ENCODE results near the gene ST7L.

Gene ST7L

GRCh38 chr1:112517646-112518045 is 101.3 kb downstream of the ST7L start:
- DNase-seq (ENCODE audit: low spot score): no peak

DNA sequence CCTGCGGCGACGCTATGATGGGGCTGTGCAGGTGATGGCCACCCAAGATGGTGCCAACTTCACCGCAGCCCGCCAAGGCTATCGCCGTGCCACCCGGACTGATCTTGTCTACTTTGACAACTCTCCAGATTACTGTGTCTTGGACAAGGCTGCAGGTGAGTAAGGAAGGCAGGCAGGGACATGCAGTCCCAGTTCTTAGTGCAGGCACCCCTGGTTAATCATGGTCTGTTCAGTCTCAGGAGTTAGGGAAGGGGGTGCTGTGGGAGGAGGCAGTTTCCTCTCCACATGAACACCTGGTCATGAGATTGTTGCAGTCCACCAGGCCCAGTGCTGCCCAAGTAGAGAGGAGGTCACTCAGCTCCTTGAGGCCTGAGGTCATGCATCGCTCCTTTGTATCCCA is 101.7 kb downstream of the ST7L start:
- DNase-seq (ENCODE audit: low spot score): no peak

GRCh38 chr1:112516141-112516540 is 102.8 kb downstream of the ST7L start:
- no peak for DNase-seq (ENCODE audit: low spot score)

DNA sequence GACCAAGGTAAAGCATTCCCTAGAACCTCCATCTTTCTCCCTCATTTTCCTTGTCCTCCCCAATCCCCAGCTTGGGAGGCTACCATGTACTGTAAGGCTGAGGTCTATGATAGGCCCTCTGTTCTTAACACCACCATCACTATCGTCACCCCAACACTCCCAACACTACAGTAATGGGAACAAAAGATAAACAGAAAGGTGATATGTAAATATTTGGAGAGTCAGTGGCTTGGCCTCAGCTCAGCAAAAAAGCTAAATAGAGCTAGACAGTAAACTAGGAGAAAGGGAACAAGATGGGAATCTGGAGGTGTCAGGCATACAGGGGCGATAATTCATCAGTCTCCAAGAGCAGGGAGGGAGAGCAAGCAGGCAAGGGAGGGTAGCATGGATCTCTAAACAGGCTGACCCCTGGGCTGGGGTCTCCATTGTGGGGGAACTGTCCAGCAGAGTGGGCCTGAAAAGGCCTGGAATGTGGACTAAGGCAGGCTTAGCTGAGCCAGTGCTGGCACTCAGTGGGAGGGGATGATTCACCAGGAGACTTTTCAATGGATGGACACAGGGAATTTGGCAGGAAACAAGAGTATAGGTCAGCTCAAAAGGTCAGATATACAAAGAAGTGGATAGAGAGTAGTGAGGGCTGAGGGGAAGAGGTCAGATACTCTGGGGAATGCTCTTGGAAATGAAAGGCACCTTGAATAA is 103.5 kb downstream of the ST7L start:
- DNase-seq (ENCODE audit: low spot score): no peak

DNA sequence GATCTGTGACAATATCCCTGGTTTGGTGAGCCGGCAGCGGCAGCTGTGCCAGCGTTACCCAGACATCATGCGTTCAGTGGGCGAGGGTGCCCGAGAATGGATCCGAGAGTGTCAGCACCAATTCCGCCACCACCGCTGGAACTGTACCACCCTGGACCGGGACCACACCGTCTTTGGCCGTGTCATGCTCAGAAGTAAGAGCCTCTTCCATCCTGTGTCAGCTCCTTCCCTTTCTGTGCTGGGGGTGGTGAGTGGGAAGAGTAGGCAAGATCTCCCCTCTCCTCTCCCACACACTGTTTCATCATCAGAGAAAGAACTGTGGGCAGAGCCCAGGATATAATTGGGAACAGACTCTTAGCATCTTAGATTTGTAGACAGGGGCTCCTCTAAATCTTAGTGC is 104.0 kb downstream of the ST7L start:
- DNase-seq (ENCODE audit: low spot score): no peak

GRCh38 chr1:112513112-112513870 is 105.7 kb downstream of the ST7L start:
- no peak for DNase-seq (ENCODE audit: low spot score)

DNA sequence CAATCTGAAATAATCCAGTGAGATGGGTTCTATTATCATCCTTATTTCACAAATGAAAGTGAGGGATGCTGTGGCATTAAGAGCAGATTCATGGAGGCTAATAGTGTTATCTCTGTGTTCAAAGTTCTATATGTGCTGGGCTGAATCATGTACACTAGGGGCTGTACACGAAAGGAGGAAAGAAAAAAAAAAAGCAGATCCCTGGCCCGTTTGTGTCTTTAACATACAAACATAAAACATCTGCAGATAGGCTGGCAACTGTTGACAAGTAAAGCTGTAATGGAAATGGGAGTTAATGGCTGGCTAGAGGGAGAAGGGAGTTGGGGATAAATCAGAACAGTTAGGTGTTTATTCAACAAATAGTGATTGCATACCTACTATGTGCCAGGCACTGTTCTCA is 107.0 kb downstream of the ST7L start:
- no peak for DNase-seq (ENCODE audit: low spot score)

GRCh38 chr1:112510340-112510739 is 108.6 kb downstream of the ST7L start:
- DNase-seq (ENCODE audit: low spot score): no peak

- DNase-seq (ENCODE audit: low spot score): no peak
These were observed 109.2 kb downstream of the ST7L start for GRCh38 chr1:112509660-112510178.

GRCh38 chr1:112509005-112509659 is 109.8 kb downstream of the ST7L start:
- no peak for DNase-seq (ENCODE audit: low spot score)

DNA sequence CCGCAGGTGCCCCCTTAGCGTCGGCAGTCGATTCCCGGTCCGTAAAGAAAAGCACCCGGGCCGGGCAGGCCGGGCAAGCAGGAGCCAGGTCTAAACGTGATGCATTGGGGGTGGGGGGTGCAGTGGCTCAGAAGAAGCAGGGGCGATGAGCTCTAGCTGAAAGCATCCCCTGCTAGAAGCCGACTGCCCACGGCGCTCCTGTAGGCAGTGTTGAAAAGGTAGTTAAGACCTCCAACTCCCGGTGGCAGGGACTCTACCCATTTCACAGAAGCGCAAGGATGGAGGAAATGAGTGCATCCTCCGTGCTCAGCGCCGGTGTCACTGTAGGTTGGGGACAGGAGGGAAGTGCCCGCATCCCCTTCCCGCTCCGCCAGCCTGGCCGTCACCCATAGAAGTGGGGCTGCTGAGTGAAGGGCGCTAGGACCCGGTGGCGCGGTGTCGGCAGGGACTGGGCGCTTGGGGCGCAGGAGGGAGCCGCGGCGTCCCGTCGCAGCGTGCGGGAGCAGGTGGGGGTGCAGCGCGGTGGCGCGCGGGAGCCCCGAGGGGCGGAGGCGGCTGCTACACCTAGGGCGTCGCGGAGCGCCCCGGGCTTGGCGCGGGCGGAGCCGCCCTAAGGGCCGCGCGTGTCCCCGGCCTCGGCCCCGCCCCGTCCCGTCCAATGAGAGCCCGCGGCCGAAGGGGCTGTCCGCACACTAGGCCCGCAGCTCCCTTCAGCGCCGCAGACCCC is 110.5 kb downstream of the ST7L start, which contains the start of gene WNT2B:
Gene WNT2B, plus strand, starts transcription at position 688 of the 727 bp plus-strand sequence. CDS start 298 bp downstream, outside the sequence.
- DNase-seq (ENCODE audit: low spot score): no peak

DNA sequence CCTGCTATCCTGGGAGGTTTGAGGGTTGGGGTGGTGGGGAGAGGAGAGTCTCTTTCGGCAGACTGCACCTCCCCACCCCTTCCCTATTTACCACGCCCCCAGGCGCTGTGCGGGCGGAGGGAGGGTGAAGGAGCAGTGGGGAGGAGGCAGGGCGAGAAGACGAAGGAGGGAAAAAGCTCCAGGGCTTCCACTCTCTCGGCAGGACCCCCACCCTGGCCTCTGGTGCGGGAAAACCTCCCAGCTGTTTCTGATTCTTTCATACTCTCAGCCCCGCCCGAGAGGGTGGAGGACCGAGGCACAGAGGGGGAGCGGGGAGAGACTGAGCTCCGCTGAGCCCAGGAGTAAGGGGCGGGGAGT is 111.0 kb downstream of the ST7L start:
- DNase-seq (ENCODE audit: low spot score): no peak

DNA sequence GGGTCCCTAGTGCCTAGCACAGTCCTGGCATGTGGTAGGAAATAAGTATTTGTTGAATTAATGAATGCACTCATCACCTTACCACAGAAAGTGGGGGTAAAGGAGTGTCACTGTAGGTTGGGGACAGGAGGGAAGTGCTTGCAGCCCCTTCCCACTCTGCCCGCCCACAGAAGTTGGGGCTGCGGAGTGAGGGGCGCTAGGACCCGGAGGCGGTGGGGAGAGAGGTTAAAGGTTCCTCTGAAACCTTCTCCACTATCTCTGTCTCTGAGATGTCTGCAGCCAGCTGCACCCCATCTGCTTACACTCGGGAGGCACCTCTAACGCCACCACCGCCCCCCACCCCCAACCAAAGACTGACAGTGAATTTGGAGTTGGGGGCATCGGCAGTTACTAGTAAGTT is 111.6 kb downstream of the ST7L start:
- no peak for DNase-seq (ENCODE audit: low spot score)

DNA sequence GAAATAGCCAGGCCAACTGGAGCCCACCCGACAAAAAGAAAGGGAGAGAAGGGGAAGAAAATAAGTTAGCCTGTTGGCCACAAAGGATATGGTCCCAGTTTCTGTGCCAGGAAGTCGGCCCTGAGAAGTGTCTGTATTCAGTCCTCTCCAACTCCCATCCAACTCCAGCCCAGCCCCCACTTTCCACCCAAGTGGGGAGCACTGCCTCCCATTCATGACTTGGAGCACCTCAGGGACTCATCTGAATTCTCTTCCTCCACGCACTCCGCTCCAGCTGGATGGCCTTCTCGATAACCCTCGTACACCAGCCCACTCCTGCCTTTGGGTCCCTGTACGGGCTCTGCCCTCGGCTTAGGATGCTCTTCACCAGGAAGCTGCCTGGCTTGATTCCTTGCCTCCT is 112.2 kb downstream of the ST7L start:
- DNase-seq (ENCODE audit: low spot score): no peak

- DNase-seq (ENCODE audit: low spot score): no peak
These were observed 112.6 kb downstream of the ST7L start for GRCh38 chr1:112506306-112506705.

DNA sequence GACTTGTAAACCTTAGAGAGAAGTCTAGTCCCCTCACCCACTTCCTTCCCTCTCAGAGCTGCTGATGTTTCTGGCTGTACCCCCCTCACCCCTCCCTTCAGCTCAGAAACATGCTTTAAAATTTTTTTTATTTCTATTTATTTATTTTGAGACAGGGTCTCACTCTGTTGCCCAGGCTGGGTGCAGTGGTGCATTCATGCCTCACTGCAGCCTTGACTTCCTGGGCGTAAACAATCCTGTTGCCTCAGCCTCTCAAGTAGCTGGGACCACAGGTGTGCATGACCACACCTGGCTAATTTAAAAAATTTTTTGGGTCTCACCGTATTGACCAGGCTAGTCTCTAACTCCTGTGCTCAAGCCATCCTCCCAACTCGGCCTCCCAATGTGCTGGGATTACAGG is 113.1 kb downstream of the ST7L start:
- no peak for DNase-seq (ENCODE audit: low spot score)

DNA sequence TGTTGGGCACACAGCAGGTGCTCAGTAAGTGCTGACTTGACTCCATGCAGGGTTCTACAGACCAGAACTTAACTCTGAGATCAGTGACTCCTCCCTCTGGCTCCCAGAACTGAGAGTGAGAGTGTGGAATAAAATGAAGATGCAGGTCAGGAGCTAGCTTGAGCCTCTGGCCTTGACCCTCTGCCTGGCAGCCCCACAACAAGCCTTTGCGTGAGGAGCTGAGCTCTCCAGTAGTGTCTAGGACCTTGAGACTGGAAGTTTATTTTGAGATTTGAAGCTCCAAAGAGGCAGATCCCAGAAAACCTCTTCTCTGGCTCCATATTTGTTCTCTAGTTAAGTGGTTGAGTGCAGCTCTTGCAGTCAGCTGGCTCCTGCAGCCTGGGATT is 113.5 kb downstream of the ST7L start:
- no peak for DNase-seq (ENCODE audit: low spot score)

- DNase-seq (ENCODE audit: low spot score): no peak
These were observed 114.1 kb downstream of the ST7L start for GRCh38 chr1:112504661-112505399.

- no peak for DNase-seq (ENCODE audit: low spot score)
These were observed 114.8 kb downstream of the ST7L start for GRCh38 chr1:112504001-112504660.

DNA sequence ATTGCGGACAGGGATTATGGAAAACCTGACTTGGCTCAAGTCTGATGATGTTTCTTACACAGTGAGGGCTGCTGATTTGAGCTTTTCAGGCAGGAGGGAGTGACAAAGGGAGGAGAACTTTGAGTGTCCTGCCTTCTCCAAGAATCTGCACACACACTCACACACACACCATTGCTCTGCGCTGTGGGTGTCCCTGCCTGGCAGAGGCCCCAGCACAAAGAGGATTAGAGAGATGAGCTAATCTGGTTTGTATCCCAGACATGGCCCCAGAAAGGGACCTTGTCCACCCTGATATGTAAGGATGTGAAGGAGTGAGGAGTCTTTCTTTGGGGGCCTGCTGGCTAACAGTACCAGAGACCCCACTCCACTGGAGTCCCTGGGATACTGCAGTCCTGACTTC is 116.1 kb downstream of the ST7L start:
- DNase-seq (ENCODE audit: low spot score): no peak
